H1 (cell line): Measurements from ENCODE around the gene SPOCD1. TPM values are rescaled to one million over a fixed set of nuclear protein-coding genes. Genes with fewer than 3 reads are reported as not detected.

ENCODE experiments used
- CTCF ChIA-PET: fragments of 300-600 bp; sonication (Branson Sonifier 250); formaldehyde crosslinking; loops from one replicate; lab custom pipeline; 2021; ENCODE audit not compliant: partially characterized antibody; lab: Charles Lee
- POLR2A ChIA-PET: fragments of 300-600 bp; sonication (Branson Sonifier 250); formaldehyde crosslinking; loops from one replicate; lab custom pipeline; 2021; ENCODE audit warnings: inconsistent platforms; ENCODE audit not compliant: partially characterized antibody; lab: Charles Lee
- DNase-seq, 2 experiments: peaks; one replicate each; pipeline versions ENCODE4 v3.0.0 to v3.0.0-alpha.2; 2010 to 2022; ENCODE audit warnings: low spot score in 2 of 2, low read depth in 1 of 2, mixed read lengths in 1 of 2
- FAIRE-seq: peaks from 2 replicates; lab custom pipeline; 2011; peaks lifted over from hg19 to GRCh38; lab: Jason Lieb, UNC
- H2AFZ ChIP-seq: 2 replicates; pipeline ENCODE4 v1.8.1; 2012; ENCODE audit warnings: low read length, inconsistent platforms
- H2AK5ac ChIP-seq: 2 replicates; pipeline ENCODE4 v1.6.1; 2013; ENCODE audit warnings: low read depth, low read length
- H2BK120ac ChIP-seq: replicated peaks from 2 replicates; pipeline ENCODE3; 2013; ENCODE audit warnings: low read depth, low read length, inconsistent platforms
- H2BK12ac ChIP-seq: 2 replicates; pipeline ENCODE4 v1.6.1; 2013; ENCODE audit warnings: low read depth, low read length
- H2BK15ac ChIP-seq: 2 replicates; pipeline ENCODE4 v1.6.1; 2013; ENCODE audit warnings: low read length
- H2BK20ac ChIP-seq: 2 replicates; pipeline ENCODE4 v1.6.1; 2013; ENCODE audit warnings: low read length
- H2BK5ac ChIP-seq: 2 replicates; pipeline ENCODE4 v1.6.1; 2013; ENCODE audit warnings: low read depth, low read length
- H3K14ac ChIP-seq: 2 replicates; pipeline ENCODE4 v1.6.1; 2013; ENCODE audit warnings: inconsistent platforms; ENCODE audit not compliant: insufficient read length
- H3K18ac ChIP-seq: 2 replicates; pipeline ENCODE4 v1.6.1; 2013; ENCODE audit warnings: low read length; ENCODE audit errors: extremely low read depth
- H3K23ac ChIP-seq: 2 replicates; pipeline ENCODE4 v1.6.1; 2013; ENCODE audit warnings: inconsistent platforms; ENCODE audit not compliant: insufficient read length
- H3K23me2 ChIP-seq: 2 replicates; pipeline ENCODE4 v1.6.1; 2013; ENCODE audit warnings: low read depth, low read length
- H3K27ac ChIP-seq: 2 replicates; pipeline ENCODE4 v1.6.1; 2011; ENCODE audit warnings: low read depth, low read length, inconsistent platforms
- H3K27me3 ChIP-seq, 4 experiments: replicated peaks in 1 of 4; 1 replicate in 1 of 4; 2 replicates in 3 of 4; pipeline versions ENCODE4 v1.6.1 to v1.8.1; 2011 to 2013; ENCODE audit warnings: low read length in 3 of 4, mild to moderate bottlenecking in 3 of 4, inconsistent platforms in 2 of 4, mixed read lengths in 2 of 4, moderate library complexity in 1 of 4; ENCODE audit not compliant: control insufficient read depth in 3 of 4, insufficient read depth in 3 of 4; ENCODE audit errors: extremely low read depth in 1 of 4
- H3K36me3 ChIP-seq, 4 experiments: 2 replicates each; pipeline versions ENCODE4 v1.6.1 to v1.8.1; 2011 to 2013; ENCODE audit warnings: mild to moderate bottlenecking in 4 of 4, low read length in 3 of 4, moderate library complexity in 2 of 4, control low read depth in 1 of 4, inconsistent platforms in 1 of 4; ENCODE audit not compliant: insufficient read depth in 4 of 4, control insufficient read depth in 2 of 4
- H3K4ac ChIP-seq: replicated peaks from 2 replicates; pipeline ENCODE3; 2013; ENCODE audit warnings: low read length, low read depth, mixed read lengths, inconsistent platforms; ENCODE audit not compliant: insufficient read length
- H3K4me1 ChIP-seq, 4 experiments: replicated peaks in 1 of 4; 1 replicate in 1 of 4; 2 replicates in 3 of 4; pipeline versions ENCODE4 v1.6.1 to v1.8.1; 2011 to 2013; ENCODE audit warnings: low read length in 3 of 4, inconsistent platforms in 2 of 4, mixed read lengths in 1 of 4; ENCODE audit not compliant: insufficient read depth in 4 of 4, control insufficient read depth in 3 of 4
- H3K4me2 ChIP-seq, 2 experiments: 2 replicates each; pipeline versions ENCODE4 v1.6.1 to v1.8.1; 2011 to 2013; ENCODE audit warnings: low read depth in 2 of 2, low read length in 2 of 2, control low read depth in 1 of 2, inconsistent platforms in 1 of 2, mild to moderate bottlenecking in 1 of 2; ENCODE audit not compliant: insufficient read depth in 1 of 2
- H3K4me3 ChIP-seq, 4 experiments: fragments of 200-600, 300-600 bp in 1 of 4; sonication (generic), shearing (Covaris generic), sonication (Bioruptor Twin) in 1 of 4; 2 replicates each; pipeline versions ENCODE4 v1.5.1 to v1.8.1; 2011 to 2016; ENCODE audit warnings: low read length in 4 of 4, low read depth in 3 of 4, control low read depth in 2 of 4, inconsistent platforms in 2 of 4, mild to moderate bottlenecking in 2 of 4, mixed read lengths in 1 of 4, moderate library complexity in 1 of 4; ENCODE audit not compliant: insufficient read depth in 2 of 4; ENCODE audit errors: extremely low read depth in 1 of 4
- H3K56ac ChIP-seq: replicated peaks from 2 replicates; pipeline ENCODE3; 2013; ENCODE audit warnings: low read depth, mild to moderate bottlenecking, mixed read lengths, low read length, inconsistent platforms; ENCODE audit not compliant: insufficient read length
- H3K79me1 ChIP-seq: 2 replicates; pipeline ENCODE4 v1.6.1; 2013; ENCODE audit warnings: low read depth, low read length, control low read depth
- H3K79me2 ChIP-seq, 2 experiments: 2 replicates each; pipeline versions ENCODE4 v1.6.1 to v1.8.1; 2012 to 2013; ENCODE audit warnings: low read length in 2 of 2, mild to moderate bottlenecking in 2 of 2, inconsistent platforms in 1 of 2; ENCODE audit not compliant: insufficient read depth in 2 of 2, control insufficient read depth in 1 of 2
- H3K9ac ChIP-seq, 4 experiments: replicated peaks in 1 of 4; 1 replicate in 1 of 4; 2 replicates in 3 of 4; pipeline versions ENCODE4 v1.6.1 to v1.8.1; 2011 to 2013; ENCODE audit warnings: low read depth in 3 of 4, low read length in 3 of 4, control low read depth in 2 of 4, mild to moderate bottlenecking in 2 of 4, moderate library complexity in 2 of 4, inconsistent platforms in 1 of 4; ENCODE audit errors: extremely low read depth in 1 of 4
- H3K9me3 ChIP-seq, 2 experiments: 2 replicates each; pipeline versions ENCODE4 v1.6.1 to v1.8.1; 2012 to 2013; ENCODE audit warnings: mild to moderate bottlenecking in 2 of 2, moderate library complexity in 2 of 2, control low read depth in 1 of 2, inconsistent platforms in 1 of 2, low read depth in 1 of 2, low read length in 1 of 2, mixed read lengths in 1 of 2; ENCODE audit not compliant: insufficient read depth in 2 of 2
- H4K20me1 ChIP-seq, 2 experiments: replicated peaks in 1 of 2; 2 replicates each; pipeline versions ENCODE3 to v1.8.1; 2011 to 2013; ENCODE audit warnings: inconsistent platforms in 2 of 2, low read length in 2 of 2, mild to moderate bottlenecking in 1 of 2; ENCODE audit not compliant: insufficient read depth in 2 of 2, control insufficient read depth in 1 of 2
- H4K5ac ChIP-seq: 2 replicates; pipeline ENCODE4 v1.6.1; 2013; ENCODE audit warnings: low read length, low read depth, mixed read lengths, inconsistent platforms; ENCODE audit not compliant: insufficient read length
- H4K8ac ChIP-seq: 2 replicates; pipeline ENCODE4 v1.8.0; 2013; ENCODE audit warnings: mild to moderate bottlenecking, moderate library complexity, low read length, inconsistent platforms; ENCODE audit not compliant: insufficient read depth; ENCODE audit errors: extremely low read depth
- H4K91ac ChIP-seq: replicated peaks from 2 replicates; pipeline ENCODE3; 2013; ENCODE audit warnings: low read length, mixed read lengths, inconsistent platforms; ENCODE audit not compliant: insufficient read length
- BRCA1 ChIP-seq: IDR thresholded peaks from 2 replicates; pipeline ENCODE4 v1.6.1; 2012; ENCODE audit warnings: low read depth, low read length, improper control_type of control experiment
- NRF1 ChIP-seq: IDR thresholded peaks from 2 replicates; pipeline ENCODE4 v1.6.1; 2011; ENCODE audit warnings: mild to moderate bottlenecking, low read depth, low read length, improper control_type of control experiment
- PHF8 ChIP-seq: fragments of 200-600 bp; sonication (generic); conservative IDR thresholded peaks from 2 replicates; pipeline ENCODE4 v1.7.1; 2012; ENCODE audit warnings: low read depth, mild to moderate bottlenecking, inconsistent platforms, low read length, moderate library complexity
- POU5F1 ChIP-seq: IDR thresholded peaks from 2 replicates; pipeline ENCODE4 v1.6.1; 2011; ENCODE audit warnings: low read depth, mild to moderate bottlenecking, low read length, moderate library complexity
- WGBS, 2 experiments: shearing (Covaris generic) in 1 of 2; methylation state at CpG; one replicate each; pipeline versions ENCODE4 v1.1.6 to v1.1.7; 2013 to 2015; ENCODE audit warnings: low lambda C conversion rate in 2 of 2, mixed read lengths in 2 of 2, inconsistent platforms in 1 of 2, low coverage in 1 of 2, missing lambda C conversion rate in 1 of 2; ENCODE audit not compliant: insufficient replicate concordance in 2 of 2, insufficient coverage in 1 of 2, insufficient read length in 1 of 2; ENCODE audit errors: extremely low coverage in 1 of 2, missing lambda C conversion rate in 1 of 2; 5-methylcytosine and 5-hydroxymethylcytosine counted together
- polyA plus RNA-seq, 7 experiments: library from polyadenylated mRNA; depleted of rRNA in 3 of 7; stranded (reverse) in 5 of 7; unstranded in 2 of 7; fragments of >200 nt in 5 of 7; fragments of 200-250 nt in 2 of 7; gene quantifications; 1 replicate in 5 of 7; 2 replicates in 1 of 7; 4 replicates in 1 of 7; pipeline versions ENCODE4 v1.2.1 to v1.2.3, GENCODE V29; 2011 to 2013; ENCODE audit warnings: missing spikeins in 2 of 7, mixed read lengths in 2 of 7
- total RNA-seq: library from RNA; stranded (reverse); fragmentation: NEBNext Ultra II Directional; extraction: Animal tissue kit (Norgen Biotek cat#: 25700); gene quantifications from 2 replicates; pipeline ENCODE4 v1.2.1, GENCODE V29; 2021

SPOCD1 gene
- total and polyA plus RNA-seq, 2 of the 8 experiments (the other 6 are each of a cell fraction or from before 2014, with no cell fraction given) = 1.8 to 2.9 TPM

- H3K36me3 ChIP-seq = no peaks in the 10 kb centered on the region
- no peaks in the 10 kb centered on the region for H3K27me3 ChIP-seq
- H2BK5ac ChIP-seq = no peak overlapping the region
- ChIA-PET CTCF (interaction anchor here (0.6 to 8.3 kb wide), 4 partner anchors 23 to 154 kb away, joined by 3 to 206 read pairs (median 44); partner anchors contain the start of gene ADGRB2), POLR2A (interaction anchor here (1.1 kb wide), 2 partner anchors 13 to 27 kb away, joined by 4 read pairs; no protein-coding TSS in a partner anchor)
- H4K5ac ChIP-seq = no peak overlapping the region
- H3K4me1 ChIP-seq = peaks cover 3 to 23% (median 18%) of the 10 kb centered on the region in 4 experiments
- no peak overlapping the region for H3K23ac ChIP-seq
- no peak overlapping the region for H3K27ac ChIP-seq
- H2BK20ac ChIP-seq = no peak overlapping the region
- no peak overlapping the region for H3K9ac ChIP-seq
- no peaks in the 10 kb centered on the region for H3K79me2 ChIP-seq
- H3K56ac ChIP-seq = no peak overlapping the region
- H3K4me2 ChIP-seq = no peak overlapping the region
- no peak for DNase-seq
- no peak overlapping the region for H4K8ac ChIP-seq
- no peak overlapping the region for H3K4ac ChIP-seq
- 0 out of 2 replicates have a peak overlapping the region, but pooled peaks have one; percentile 95 for H2AK5ac ChIP-seq
- no peak overlapping the region for H2AFZ ChIP-seq
- H3K4me3 ChIP-seq = no peak overlapping the region
- no peak overlapping the region for H3K18ac ChIP-seq
- H2BK12ac ChIP-seq = no peak overlapping the region
- H3K14ac ChIP-seq = no peak overlapping the region
- H2BK15ac ChIP-seq = peak overlapping the region; percentile 72; the same call in 1 of the 2 replicates
- H3K79me1 ChIP-seq = no peaks in the 10 kb centered on the region
- H4K20me1 ChIP-seq = no peaks in the 10 kb centered on the region
- no peaks in the 10 kb centered on the region for H3K9me3 ChIP-seq
- H2BK120ac ChIP-seq = no peak overlapping the region
- peak overlapping the region; percentile 82 for H4K91ac ChIP-seq
- FAIRE-seq = no peak
- H3K23me2 ChIP-seq = peaks cover 10% of the 10 kb centered on the region
- WGBS, 2 experiments = 93% methylated on average over 16 of the region's 16 CpGs; no CpG with 5 or more reads in 1 of the 2 experiments
- no peak for TF ChIP-seq POU5F1
- TF ChIP-seq NRF1 = no peak
- TF ChIP-seq BRCA1 = no peak
- TF ChIP-seq PHF8 = no peak
Observed at GRCh38 chr1:31786366-31787060, 29.3 kb downstream of the SPOCD1 start.
